Measurements from ENCODE around the gene CNTNAP2. TPM values are rescaled to one million over a fixed set of nuclear protein-coding genes. Genes with fewer than 3 reads are reported as not detected.
A peak's percentile ranks its signal among the peaks of the same experiment; 100 is the strongest.

CNTNAP2 gene
- total and polyA plus RNA-seq, 2 of the 4 experiments (the other 2 are of a cell fraction): not detected

- Histone ChIP-seq H3K9me3 (ENCODE audit: control insufficient read depth, insufficient read depth, low read length) (no peaks in the 10 kb centered on the region), H4K5ac (ENCODE audit: low read depth, low read length) (no peak overlapping the region), H2BK15ac (ENCODE audit: low read depth, low read length) (no peak overlapping the region), H4K91ac (ENCODE audit: insufficient read depth, low read depth, low read length) (no peak overlapping the region), H4K20me1 (ENCODE audit: insufficient read depth, low read length) (no peaks in the 10 kb centered on the region), H4K8ac (ENCODE audit: low read depth in 2 of 2, low read length in 2 of 2) (no peak overlapping the region), H3K4me2 (ENCODE audit: low read depth, low read length) (peak overlapping the region; percentile 41; the same call in 1 of the 2 replicates), H3K27me3 (ENCODE audit: control insufficient read depth, insufficient read depth, low read length) (no peaks in the 10 kb centered on the region), H3K27ac (ENCODE audit: insufficient read depth, low read length) (no peak overlapping the region), H3K9ac (ENCODE audit: low read depth, low read length) (no peak overlapping the region), H3K4me1 (ENCODE audit: control insufficient read depth, insufficient read depth, low read length) (no peaks in the 10 kb centered on the region), H3K56ac (ENCODE audit: extremely low read depth, insufficient read depth, low read length) (no peak overlapping the region), H2BK5ac (ENCODE audit: low read depth, low read length, poor library complexity, severe bottlenecking) (no peak overlapping the region), H3K4ac (ENCODE audit: low read depth, low read length) (no peak overlapping the region), H3K23ac (ENCODE audit: low read depth, low read length) (no peak overlapping the region), H3K79me1 (ENCODE audit: low read depth in 1 of 2, low read length in 2 of 2) (no peaks in the 10 kb centered on the region), H3K9me1 (ENCODE audit: insufficient read depth, low read length) (no peaks in the 10 kb centered on the region), H2BK20ac (ENCODE audit: low read depth, low read length) (no peak overlapping the region), H2AK5ac (ENCODE audit: low read depth, low read length) (no peak overlapping the region), H3K36me3 (ENCODE audit: control insufficient read depth, insufficient read depth, low read length) (no peaks in the 10 kb centered on the region), H3K14ac (replicated peaks; ENCODE audit: low read depth, low read length) (no peak overlapping the region), H3K4me3 (ENCODE audit: insufficient read depth, low read depth, low read length) (no peak overlapping the region), H2BK120ac (ENCODE audit: low read depth, low read length) (no peak overlapping the region), H3K18ac (ENCODE audit: low read depth, low read length) (no peak overlapping the region), H2AFZ (replicated peaks; ENCODE audit: low read length, poor library complexity) (no peak overlapping the region), H2AK9ac (replicated peaks; ENCODE audit: low read depth, low read length, poor library complexity) (no peak overlapping the region)
- CTCF ChIA-PET: no interaction called here
- ATAC-seq (ENCODE audit: low read depth) (peak; percentile 69), DNase-seq (peak; percentile 12)
- dilution Hi-C loops (cut with HindIII; ENCODE audit: low sequenced_read_pairs, unreplicated experiment) (no loop called here), in situ Hi-C loops (cut with MboI; ENCODE audit: low sequenced_read_pairs) (no loop called here), intact Hi-C loops (cut with micrococcal nuclease) (no loop called here)
- TF ChIP-seq USF2 (IDR thresholded peaks at IDR 0.05; ENCODE audit: low read depth, low read length) (0 out of 2 replicates have a peak, but pooled peaks have one; percentile 21), POLR2A (IDR thresholded peaks at IDR 0.05; ENCODE audit: low read depth, low read length) (no peak)
- POLR2A ChIA-PET (ENCODE audit: unreplicated experiment): no interaction called here
- no TSS peak for BruUV-seq (replicated peaks)
- WGBS, 2 experiments (ENCODE audit: extremely low coverage in 2 of 2, insufficient read length in 1 of 2): no CpG with 5 or more reads among the region's 2 CpGs
Measured at GRCh38 chr7:147539685-147540084, 1423.1 kb downstream of the CNTNAP2 start.
